ENCODE results near the gene IPO4.
"Not testable (repeated sequence)": the region's sequence is repeated elsewhere in the genome, so short reads cannot be mapped to it uniquely, and the experiment has no call there.

Gene IPO4

GRCh38 chr14:24216345-24216699, 27.7 kb upstream of the IPO4 start:
- no peak for DNase-seq

GRCh38 chr14:24215495-24216344, 27.1 kb upstream of the IPO4 start, which contains the start of gene MDP1:
Gene MDP1, minus strand, starts transcription at chr14:24216066. Its CDS starts 111 bp downstream, at chr14:24215955.
- DNase-seq: peak; percentile 89

GRCh38 chr14:24213866-24214662, 25.4 kb upstream of the IPO4 start:
- DNase-seq: no peak

- DNase-seq: peak; percentile 97
Observed at GRCh38 chr14:24212924-24213865, 24.6 kb upstream of the IPO4 start, which contains the start of gene CHMP4A. Gene CHMP4A, minus strand, starts transcription at chr14:24213488. Its CDS starts 49 bp downstream, at chr14:24213439.

GRCh38 chr14:24211311-24211710, 22.7 kb upstream of the IPO4 start:
- no peak for DNase-seq

GRCh38 chr14:24207625-24208024, 19.0 kb upstream of the IPO4 start:
- DNase-seq: no peak

- no peak for DNase-seq
Observed at GRCh38 chr14:24207104-24207551, 18.5 kb upstream of the IPO4 start.

GRCh38 chr14:24206260-24207103, 17.9 kb upstream of the IPO4 start:
- DNase-seq: no peak

GRCh38 chr14:24204163-24205146, 15.8 kb upstream of the IPO4 start:
- no peak for DNase-seq

GRCh38 chr14:24203249-24203886, 14.8 kb upstream of the IPO4 start:
- not testable (repeated sequence) for DNase-seq

GRCh38 chr14:24202538-24202937, 13.9 kb upstream of the IPO4 start:
- DNase-seq: not testable (repeated sequence)

GRCh38 chr14:24198814-24199524, 10.4 kb upstream of the IPO4 start:
- DNase-seq: no peak

- DNase-seq: no peak
Observed at GRCh38 chr14:24197056-24197450, 8.4 kb upstream of the IPO4 start.

- no peak for DNase-seq
Observed at GRCh38 chr14:24196071-24197055, 7.7 kb upstream of the IPO4 start.

GRCh38 chr14:24195186-24196070, 6.8 kb upstream of the IPO4 start, which contains the start of gene TM9SF1:
Gene TM9SF1, minus strand, starts transcription at chr14:24195441. Its CDS starts 422 bp downstream, at chr14:24195019.
- DNase-seq: peak; percentile 93

GRCh38 chr14:24194873-24195185, 6.2 kb upstream of the IPO4 start:
- DNase-seq: no peak
